DOHH2 (cell line): ENCODE measurements around the gene CP.

Source experiments
- H3F3A ChIP-seq: fragments of 200-600 bp; sonication (generic), shearing (Covaris generic); 2 replicates; pipeline ENCODE4 v1.6.0; 2016; ENCODE audit warnings: antibody characterized with exemption, mild to moderate bottlenecking; ENCODE audit not compliant: control insufficient read depth, insufficient read depth
- H3K27ac ChIP-seq: fragments of 200-600 bp; sonication (generic); 2 replicates; pipeline ENCODE4 v1.5.1; 2014; ENCODE audit warnings: low read depth, mild to moderate bottlenecking, low read length, moderate library complexity
- H3K27me3 ChIP-seq: fragments of 200-600 bp; sonication (generic); 2 replicates; pipeline ENCODE4 v1.6.1; 2014; ENCODE audit warnings: mild to moderate bottlenecking, low read length, mixed read lengths; ENCODE audit not compliant: control insufficient read depth
- H3K36me3 ChIP-seq: fragments of 200-600 bp; sonication (generic); 2 replicates; pipeline ENCODE4 v1.6.1; 2014; ENCODE audit warnings: mild to moderate bottlenecking, low read length, moderate library complexity, mixed read lengths; ENCODE audit not compliant: control insufficient read depth
- H3K4me1 ChIP-seq: fragments of 200-600 bp; sonication (generic); 2 replicates; pipeline ENCODE4 v1.6.1; 2014; ENCODE audit warnings: mild to moderate bottlenecking, low read length, mixed read lengths; ENCODE audit not compliant: control insufficient read depth
- H3K4me2 ChIP-seq: fragments of 200-600 bp; sonication (generic); 2 replicates; pipeline ENCODE4 v1.6.0; 2014; ENCODE audit warnings: mild to moderate bottlenecking, low read length, moderate library complexity
- H3K4me3 ChIP-seq: fragments of 200-600 bp; sonication (generic); 2 replicates; pipeline ENCODE4 v1.5.1; 2014; ENCODE audit warnings: mild to moderate bottlenecking, low read length, mixed read lengths
- H3K79me2 ChIP-seq: fragments of 200-600 bp; sonication (generic); 2 replicates; pipeline ENCODE4 v1.6.1; 2014; ENCODE audit warnings: mild to moderate bottlenecking, low read length, mixed read lengths; ENCODE audit not compliant: control insufficient read depth
- H3K9me2 ChIP-seq: fragments of 200-600 bp; sonication (generic); replicated peaks from 2 replicates; pipeline ENCODE4 v1.6.1; 2014; ENCODE audit warnings: mild to moderate bottlenecking, low read length, mixed read lengths; ENCODE audit not compliant: control insufficient read depth
- H3K9me3 ChIP-seq: fragments of 200-600 bp; sonication (generic); 2 replicates; pipeline ENCODE4 v1.6.1; 2014; ENCODE audit warnings: antibody characterized with exemption, low read length, mixed read lengths; ENCODE audit not compliant: control insufficient read depth, insufficient read depth
- H4K20me1 ChIP-seq: fragments of 200-600 bp; sonication (generic); 2 replicates; pipeline ENCODE4 v1.6.0; 2014; ENCODE audit warnings: low read depth, mild to moderate bottlenecking, antibody characterized with exemption, low read length, moderate library complexity; ENCODE audit not compliant: control insufficient read depth, insufficient read depth
- EZH2phosphoT487 ChIP-seq: fragments of 200-600 bp; sonication (generic); IDR thresholded peaks from 2 replicates; pipeline ENCODE4 v1.6.1; 2017; ENCODE audit warnings: borderline replicate concordance, mild to moderate bottlenecking, antibody characterized with exemption, low read length, moderate library complexity, mixed read lengths
- TF ChIP-seq, protein P1 (sequence below): fragments of 200-600 bp; sonication (generic); IDR thresholded peaks from one replicate; pipeline ENCODE4 v1.5.1; 2014; ENCODE audit warnings: antibody characterized with exemption, mild to moderate bottlenecking, low read depth, low read length; ENCODE audit not compliant: poor library complexity, severe bottlenecking

The CP gene

GRCh38 chr3:149207475-149207874, 14.2 kb downstream of the CP start:
- H3K4me3 ChIP-seq: no peak overlapping the region
- H3K9me3 ChIP-seq: no peaks in the 10 kb centered on the region
- no peaks in the 10 kb centered on the region for H3K9me2 ChIP-seq
- H3K36me3 ChIP-seq: no peaks in the 10 kb centered on the region
- H3K79me2 ChIP-seq: no peaks in the 10 kb centered on the region
- H3K27me3 ChIP-seq: no peaks in the 10 kb centered on the region
- H3K4me1 ChIP-seq: peaks cover 19% of the 10 kb centered on the region
- H3K4me2 ChIP-seq: no peak overlapping the region
- no peaks in the 10 kb centered on the region for H4K20me1 ChIP-seq
- TF ChIP-seq, protein P1, sequence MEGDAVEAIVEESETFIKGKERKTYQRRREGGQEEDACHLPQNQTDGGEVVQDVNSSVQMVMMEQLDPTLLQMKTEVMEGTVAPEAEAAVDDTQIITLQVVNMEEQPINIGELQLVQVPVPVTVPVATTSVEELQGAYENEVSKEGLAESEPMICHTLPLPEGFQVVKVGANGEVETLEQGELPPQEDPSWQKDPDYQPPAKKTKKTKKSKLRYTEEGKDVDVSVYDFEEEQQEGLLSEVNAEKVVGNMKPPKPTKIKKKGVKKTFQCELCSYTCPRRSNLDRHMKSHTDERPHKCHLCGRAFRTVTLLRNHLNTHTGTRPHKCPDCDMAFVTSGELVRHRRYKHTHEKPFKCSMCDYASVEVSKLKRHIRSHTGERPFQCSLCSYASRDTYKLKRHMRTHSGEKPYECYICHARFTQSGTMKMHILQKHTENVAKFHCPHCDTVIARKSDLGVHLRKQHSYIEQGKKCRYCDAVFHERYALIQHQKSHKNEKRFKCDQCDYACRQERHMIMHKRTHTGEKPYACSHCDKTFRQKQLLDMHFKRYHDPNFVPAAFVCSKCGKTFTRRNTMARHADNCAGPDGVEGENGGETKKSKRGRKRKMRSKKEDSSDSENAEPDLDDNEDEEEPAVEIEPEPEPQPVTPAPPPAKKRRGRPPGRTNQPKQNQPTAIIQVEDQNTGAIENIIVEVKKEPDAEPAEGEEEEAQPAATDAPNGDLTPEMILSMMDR: no peak
- no peak for TF ChIP-seq EZH2phosphoT487
- H3F3A ChIP-seq: no peaks in the 10 kb centered on the region
- H3K27ac ChIP-seq: no peak overlapping the region

- TF ChIP-seq EZH2phosphoT487: no peak
- TF ChIP-seq, protein P1: no peak
- Histone ChIP-seq H4K20me1 (no peaks in the 10 kb centered on the region), H3K36me3 (no peaks in the 10 kb centered on the region), H3K27ac (no peak overlapping the region), H3F3A (no peaks in the 10 kb centered on the region), H3K9me3 (no peaks in the 10 kb centered on the region), H3K4me3 (peak overlapping the region; percentile 28; the same call in 1 of the 2 replicates), H3K27me3 (no peaks in the 10 kb centered on the region), H3K9me2 (no peaks in the 10 kb centered on the region), H3K4me2 (peak overlapping the region; percentile 55), H3K79me2 (no peaks in the 10 kb centered on the region), H3K4me1 (peaks cover 19% of the 10 kb centered on the region)
Measured at GRCh38 chr3:149204390-149204991, 17.1 kb downstream of the CP start.

GRCh38 chr3:149203758-149204157, 17.9 kb downstream of the CP start:
- TF ChIP-seq EZH2phosphoT487: no peak
- TF ChIP-seq, protein P1: no peak
- Histone ChIP-seq H3K4me3 (peak overlapping the region; percentile 28; the same call in 1 of the 2 replicates), H3K36me3 (no peaks in the 10 kb centered on the region), H3K9me2 (no peaks in the 10 kb centered on the region), H4K20me1 (no peaks in the 10 kb centered on the region), H3K4me1 (peaks cover 20% of the 10 kb centered on the region), H3K4me2 (peak overlapping the region; percentile 55), H3K27ac (no peak overlapping the region), H3K79me2 (no peaks in the 10 kb centered on the region), H3F3A (no peaks in the 10 kb centered on the region), H3K27me3 (peaks cover under 1% of the 10 kb centered on the region; the same call in 1 of the 2 replicates), H3K9me3 (no peaks in the 10 kb centered on the region)
